ENCODE data around the gene NAT8.
"Not testable (repeated sequence)": the region's sequence is repeated elsewhere in the genome, so short reads cannot be mapped to it uniquely, and the experiment has no call there.

DNA sequence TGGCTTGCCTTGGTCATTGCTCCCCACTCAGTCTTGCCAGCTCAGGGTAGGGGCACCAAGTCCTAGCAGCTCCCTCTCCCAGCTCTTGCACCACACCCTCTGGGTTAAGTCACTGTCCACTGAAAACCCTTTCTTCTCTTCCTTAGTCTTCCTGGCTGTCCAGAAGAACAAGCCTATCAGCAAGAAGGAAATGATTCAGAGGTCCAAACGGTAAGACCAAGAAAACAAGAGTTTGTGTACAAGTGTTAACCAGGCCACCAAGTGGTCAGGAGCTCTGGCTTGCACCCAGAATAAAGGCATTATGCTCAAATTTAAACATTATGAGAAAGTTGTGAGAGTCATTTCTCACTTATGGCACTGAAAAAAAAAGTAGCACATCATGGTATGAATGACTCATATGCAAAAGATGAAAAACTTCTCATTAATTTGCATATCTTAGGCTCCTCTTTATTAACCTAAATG is 32.5 kb upstream of the NAT8 start:
- TF ChIP-seq CTCF (IDR thresholded peaks at IDR 0.05; ENCODE audit: insufficient read depth, low read length); POLR2AphosphoS5 (IDR thresholded peaks at IDR 0.05; ENCODE audit: low read depth); GABPA (IDR thresholded peaks at IDR 0.05; ENCODE audit: low read depth); REST (IDR thresholded peaks at IDR 0.05; ENCODE audit: insufficient replicate concordance, low read depth); SPI1 (IDR thresholded peaks at IDR 0.05; ENCODE audit: borderline replicate concordance, low read depth): not testable (repeated sequence)
